GM12878 (cell line): ENCODE results near the gene RCAN1. TPM values are rescaled to one million over a fixed set of nuclear protein-coding genes. Genes with fewer than 3 reads are reported as not detected.

Experiments
- ATAC-seq: fragments of 200-7000 bp; cut with Tn5 transposase; 3 replicates; pipeline ENCODE4 v1.9.1; 2020; ENCODE audit warnings: mild to moderate bottlenecking, moderate library complexity
- BruUV-seq: library from RNA; stranded (reverse); fragments of 400-500 nt; replicated peaks from 2 replicates; lab custom pipeline; 2021; lab: Mats Ljungman, UMichigan
- CTCF ChIA-PET: fragments of 300-600 bp; sonication (Branson Sonifier 250); formaldehyde crosslinking; extraction: SDS; loops from one replicate; lab custom pipeline; 2021; ENCODE audit warnings: inconsistent platforms; lab: Yijun Ruan, JAX
- POLR2A ChIA-PET: fragments of 350-600 bp; formaldehyde crosslinking; extraction: SDS; loops from one replicate; lab custom pipeline; 2021; ENCODE audit warnings: inconsistent platforms; lab: Charles Lee
- RAD21 ChIA-PET: fragments of 300-600 bp; sonication (Branson Sonifier 250); formaldehyde crosslinking; loops from one replicate; lab custom pipeline; 2023; ENCODE audit warnings: antibody characterized with exemption; ENCODE audit not compliant: unreplicated experiment; lab: Charles Lee
- SMC1A ChIA-PET: fragments of 300-600 bp; sonication (Branson Sonifier 250); formaldehyde crosslinking; loops from one replicate; lab custom pipeline; 2023; ENCODE audit not compliant: unreplicated experiment, uncharacterized antibody; lab: Charles Lee
- DNase-seq: peaks from one replicate; pipeline ENCODE4 v3.0.0-alpha.2; 2011; ENCODE audit warnings: low read depth, low spot score
- FAIRE-seq: peaks from 3 replicates; lab custom pipeline; 2011; peaks lifted over from hg19 to GRCh38; lab: Jason Lieb, UNC
- H2AFZ ChIP-seq: 2 replicates; pipeline ENCODE4 v1.6.0; 2011; ENCODE audit warnings: low read depth, low read length, control low read depth; ENCODE audit not compliant: control insufficient read depth
- H3K27ac ChIP-seq: 2 replicates; pipeline ENCODE4 v1.5.1; 2011; ENCODE audit warnings: control low read depth; ENCODE audit not compliant: control insufficient read depth, insufficient read depth
- H3K27me3 ChIP-seq, 2 experiments: replicated peaks in 1 of 2; 2 replicates each; pipeline versions ENCODE4 v1.6.0 to v1.6.1; 2011; ENCODE audit warnings: low read length in 1 of 2; ENCODE audit not compliant: control insufficient read depth in 2 of 2, insufficient read depth in 2 of 2
- H3K36me3 ChIP-seq, 2 experiments: 2 replicates each; pipeline ENCODE4 v1.5.1; 2011; ENCODE audit warnings: low read length in 1 of 2; ENCODE audit not compliant: control insufficient read depth in 2 of 2, insufficient read depth in 2 of 2
- H3K4me1 ChIP-seq: 2 replicates; pipeline ENCODE4 v1.6.1; 2011; ENCODE audit warnings: mild to moderate bottlenecking, low read length, moderate library complexity, mixed read lengths; ENCODE audit not compliant: control insufficient read depth, insufficient read depth
- H3K4me2 ChIP-seq: 2 replicates; pipeline ENCODE4 v1.6.0; 2011; ENCODE audit warnings: control low read depth; ENCODE audit not compliant: control insufficient read depth, insufficient read depth
- H3K4me3 ChIP-seq: fragments of 200-600 bp; sonication (generic); 2 replicates; pipeline ENCODE4 v1.5.1; 2016
- H3K79me2 ChIP-seq: 2 replicates; pipeline ENCODE4 v1.6.0; 2011; ENCODE audit warnings: low read length; ENCODE audit not compliant: control insufficient read depth, insufficient read depth
- H3K9ac ChIP-seq: 2 replicates; pipeline ENCODE4 v1.8.0; 2011; ENCODE audit warnings: low read length, control low read depth, mixed read lengths; ENCODE audit not compliant: control insufficient read depth, insufficient read depth
- H3K9me3 ChIP-seq: replicated peaks from 3 replicates; pipeline ENCODE4 v1.5.1; 2011; ENCODE audit warnings: mild to moderate bottlenecking, low read length; ENCODE audit not compliant: control insufficient read depth, insufficient read depth
- H4K20me1 ChIP-seq: 2 replicates; pipeline ENCODE4 v1.6.0; 2011; ENCODE audit not compliant: control insufficient read depth, insufficient read depth
- CHD4 ChIP-seq: fragments of 200-600 bp; sonication (generic); IDR thresholded peaks from 2 replicates; pipeline ENCODE4 v1.6.1; 2016; ENCODE audit warnings: mild to moderate bottlenecking
- CTCF ChIP-seq, 3 experiments: IDR thresholded peaks in 2 of 3; conservative IDR thresholded peaks in 1 of 3; 2 replicates each; pipeline ENCODE4 v1.5.1; 2011; ENCODE audit warnings: low read depth in 3 of 3, low read length in 3 of 3, mild to moderate bottlenecking in 3 of 3, control low read depth in 2 of 3, moderate library complexity in 2 of 3, inconsistent platforms in 1 of 3, mixed read lengths in 1 of 3; ENCODE audit not compliant: control insufficient read depth in 2 of 3, insufficient read depth in 1 of 3; ENCODE audit errors: extremely low read depth in 1 of 3
- CUX1 ChIP-seq: IDR thresholded peaks from 2 replicates; pipeline ENCODE4 v1.6.1; 2012; ENCODE audit warnings: improper control_type of control experiment, low read depth, low read length; ENCODE audit not compliant: insufficient replicate concordance
- DPF2 ChIP-seq: fragments of 450-650 bp; IDR thresholded peaks from 2 replicates; pipeline ENCODE4 v1.6.1; 2017; ENCODE audit warnings: mild to moderate bottlenecking
- GATAD2B ChIP-seq: fragments of 450-650 bp; conservative IDR thresholded peaks from 2 replicates; pipeline ENCODE4 v1.6.1; 2017; ENCODE audit warnings: low read depth, mild to moderate bottlenecking, moderate library complexity
- JUND ChIP-seq: IDR thresholded peaks from 2 replicates; pipeline ENCODE4 v1.6.1; 2012; ENCODE audit warnings: low read depth, mild to moderate bottlenecking, low read length, improper control_type of control experiment, moderate library complexity
- PBX3 ChIP-seq: IDR thresholded peaks from 2 replicates; pipeline ENCODE4 v1.6.1; 2011; ENCODE audit warnings: mild to moderate bottlenecking, low read depth, low read length, moderate library complexity; ENCODE audit not compliant: insufficient replicate concordance
- PKNOX1 ChIP-seq: fragments of 450-650 bp; IDR thresholded peaks from 2 replicates; pipeline ENCODE4 v1.6.1; 2016; ENCODE audit warnings: mild to moderate bottlenecking
- SREBF1 ChIP-seq: IDR thresholded peaks from 2 replicates; pipeline ENCODE4 v1.6.1; 2012; ENCODE audit warnings: mild to moderate bottlenecking, low read length
- SRF ChIP-seq, 2 experiments: IDR thresholded peaks; 2 replicates each; pipeline ENCODE4 v1.6.1; 2011; ENCODE audit warnings: low read depth in 2 of 2, low read length in 2 of 2, mild to moderate bottlenecking in 1 of 2, moderate library complexity in 1 of 2
- STAT3 ChIP-seq: IDR thresholded peaks from 2 replicates; pipeline ENCODE4 v1.6.1; 2011; ENCODE audit warnings: low read depth, low read length, improper control_type of control experiment
- ZNF207 ChIP-seq: fragments of 450-650 bp; IDR thresholded peaks from 2 replicates; pipeline ENCODE4 v1.6.1; 2014; ENCODE audit warnings: antibody characterized with exemption, mild to moderate bottlenecking, borderline replicate concordance
- ZNF622 ChIP-seq: fragments of 450-650 bp; IDR thresholded peaks from 2 replicates; pipeline ENCODE4 v1.6.1; 2017; ENCODE audit warnings: mild to moderate bottlenecking, inconsistent platforms
- WGBS: methylation state at CpG from one replicate; pipeline ENCODE4 v1.1.6; 2016; ENCODE audit warnings: low lambda C conversion rate; ENCODE audit not compliant: insufficient replicate concordance, insufficient coverage; ENCODE audit errors: missing lambda C conversion rate; 5-methylcytosine and 5-hydroxymethylcytosine counted together
- in situ Hi-C: fragments of 300-500 bp; cut with MboI; formaldehyde crosslinking; loops from 9 replicates; pipeline ENCODE4 v1.14.3; 2018; ENCODE audit warnings: mixed read lengths
- intact Hi-C: fragments of 100-400 bp; cut with micrococcal nuclease; formaldehyde crosslinking; loops from one replicate; pipeline ENCODE4 v1.14.2; 2022; ENCODE audit not compliant: unreplicated experiment
- polyA plus RNA-seq, 11 experiments: library from polyadenylated mRNA; depleted of rRNA in 4 of 11; unstranded in 6 of 11; stranded (reverse) in 5 of 11; fragments of >200 nt; fragmentation: Nextera tagmentation in 4 of 11; fragmentation: Illumina TruSeq in 1 of 11; extraction: Ambion mirVana in 4 of 11; extraction: Trizol in 1 of 11; gene quantifications; 1 replicate in 1 of 11; 2 replicates in 10 of 11; pipeline versions ENCODE4 v1.2.1 to v1.2.3, GENCODE V29; 2011 to 2016; ENCODE audit warnings: inconsistent platforms in 2 of 11, missing spikeins in 2 of 11, low read depth in 1 of 11
- total RNA-seq, 4 experiments: library from RNA; depleted of rRNA in 3 of 4; stranded (reverse); fragments of >200 nt in 3 of 4; fragmentation: Illumina TruSeq in 1 of 4; extraction: Trizol in 1 of 4; gene quantifications; 2 replicates each; pipeline versions ENCODE4 v1.2.1 to v1.2.3, GENCODE V29; 2013 to 2021

The RCAN1 gene
- total and polyA plus RNA-seq, 10 of the 15 experiments (the other 5 are each of a cell fraction or from before 2014, with no cell fraction given): 2.8 to 12.9 (median 10.5) TPM

- TF ChIP-seq CTCF (IDR thresholded peaks at IDR 0.05 in 2 of 3, conservative IDR thresholded peaks at IDR 0.05 in 1 of 3; ENCODE audit: control insufficient read depth in 2 of 3, extremely low read depth in 1 of 3, insufficient read depth in 1 of 3, low read depth in 3 of 3, low read length in 3 of 3) (no peak), ZNF622 (no peak), DPF2 (no peak)
- TF ChIP-seq, all 136 proteins: peak for 2
Measured at GRCh38 chr21:34579411-34579810, 35.5 kb downstream of the RCAN1 start (continued).

GRCh38 chr21:34576041-34576511, 38.8 kb downstream of the RCAN1 start:
- H4K20me1 ChIP-seq: no peaks in the 10 kb centered on the region
- H3K79me2 ChIP-seq: no peaks in the 10 kb centered on the region
- H3K27ac ChIP-seq: no peak overlapping the region
- H3K9me3 ChIP-seq: no peaks in the 10 kb centered on the region; the same call in 2 of the 3 replicates
- no peak overlapping the region for H3K4me3 ChIP-seq
- no peak overlapping the region for H3K9ac ChIP-seq
- no peaks in the 10 kb centered on the region for H3K4me1 ChIP-seq
- H2AFZ ChIP-seq: no peak overlapping the region
- FAIRE-seq: no peak
- intact Hi-C loops: loop anchor here (5.0 kb wide), 1 partner anchor 36 kb away; no protein-coding TSS in a partner anchor
- no TSS peak for BruUV-seq
- in situ Hi-C loops: no loop called here
- ATAC-seq: no peak
- POLR2A ChIA-PET: no interaction called here
- DNase-seq: no peak
- no peak overlapping the region for H3K4me2 ChIP-seq
- RAD21 ChIA-PET: no interaction called here
- H3K36me3 ChIP-seq: no peaks in the 10 kb centered on the region
- 53% methylated on average over 5 of the region's 5 CpGs for WGBS
- H3K27me3 ChIP-seq: no peaks in the 10 kb centered on the region
- CTCF ChIA-PET: interaction anchor here (1.0 to 2.1 kb wide), 4 partner anchors 9 to 65 kb away, joined by 3 to 6 read pairs (median 3); no protein-coding TSS in a partner anchor
- SMC1A ChIA-PET: interaction anchor here (0.7 kb wide), 1 partner anchor 50 kb away, joined by 3 read pairs; no protein-coding TSS in a partner anchor
- no peak for TF ChIP-seq JUND
- no peak for TF ChIP-seq SREBF1
- TF ChIP-seq PKNOX1: no peak
- TF ChIP-seq CHD4: no peak
- no peak for TF ChIP-seq ZNF207
- TF ChIP-seq PBX3: no peak
- TF ChIP-seq GATAD2B: no peak
- TF ChIP-seq CUX1: no peak
- TF ChIP-seq STAT3: no peak
- TF ChIP-seq SRF (IDR thresholded peaks at IDR 0.05; ENCODE audit: low read depth in 2 of 2, low read length in 2 of 2): no peak
